ENCODE data around the gene TMPRSS4. TPM values are rescaled to one million over a fixed set of nuclear protein-coding genes. Genes with fewer than 3 reads are reported as not detected.

Gene TMPRSS4
- total RNA-seq, 1 experiment from 2014 or later: not detected

- no peaks in the 10 kb centered on the region; the same call in 1 of the 2 replicates for H3K27me3 ChIP-seq (ENCODE audit: insufficient read depth, low read length)
- no peak overlapping the region for H3K4ac ChIP-seq (ENCODE audit: low read depth, low read length)
- no peak overlapping the region for H3T11ph ChIP-seq (ENCODE audit: low read length)
- H4K91ac ChIP-seq (ENCODE audit: insufficient read length, low read depth, low read length): no peak overlapping the region
- peak; percentile 57 for DNase-seq
- H3K4me1 ChIP-seq (ENCODE audit: insufficient read depth, low read length): peaks cover 3% of the 10 kb centered on the region; the same call in 1 of the 2 replicates
- H2BK5ac ChIP-seq (ENCODE audit: insufficient read length, low read length): no peak overlapping the region
- no peak overlapping the region for H4K8ac ChIP-seq (replicated peaks; ENCODE audit: insufficient read length, low read depth, low read length)
- Mint-ChIP-seq H3K9me3 (no peaks in the 10 kb centered on the region), H3K36me3 (ENCODE audit: insufficient read depth in 1 of 3, low read depth in 3 of 3) (no peaks in the 10 kb centered on the region), H3K4me3 (no peak overlapping the region), H3K27me3 (ENCODE audit: low read depth) (peaks cover 17% of the 10 kb centered on the region), H3K4me1 (peaks cover 19 to 27% of the 10 kb centered on the region in 2 experiments), H3K27ac (no peak overlapping the region; a peak in 1 of 7 replicates)
- no peak overlapping the region for H3K27ac ChIP-seq (ENCODE audit: insufficient read length, low read depth, low read length)
- no peak for TF ChIP-seq CTCF (conservative IDR thresholded peaks at IDR 0.05)
- H2BK20ac ChIP-seq (ENCODE audit: low read depth, low read length, poor library complexity, severe bottlenecking): no peak overlapping the region
- no peak overlapping the region for H3K18ac ChIP-seq (ENCODE audit: insufficient read length, low read depth, low read length)
- no peak overlapping the region; the same call in 1 of the 2 replicates for H3K14ac ChIP-seq (ENCODE audit: insufficient read depth, low read length)
- no peak overlapping the region for H2AK5ac ChIP-seq (ENCODE audit: insufficient read length, low read length)
- no peaks in the 10 kb centered on the region for H4K20me1 ChIP-seq (ENCODE audit: control insufficient read depth, insufficient read depth, insufficient read length)
- no peak overlapping the region for H2AFZ ChIP-seq (ENCODE audit: low read length)
- H3K23ac ChIP-seq (ENCODE audit: insufficient read length, low read depth, low read length): no peak overlapping the region
- no CpG with 5 or more reads among the region's 11 CpGs for WGBS (ENCODE audit: extremely low coverage, insufficient read length, low lambda C conversion rate)
- no peak overlapping the region for H3K4me2 ChIP-seq (ENCODE audit: insufficient read depth, insufficient read length, low read length)
- no peak overlapping the region for H2BK12ac ChIP-seq (ENCODE audit: insufficient read length, low read depth, low read length)
- no peaks in the 10 kb centered on the region for H3K79me2 ChIP-seq (ENCODE audit: insufficient read depth, low read length)
- no peaks in the 10 kb centered on the region for H3K79me1 ChIP-seq (ENCODE audit: insufficient read depth, low read depth, low read length, poor library complexity, severe bottlenecking)
- H4K5ac ChIP-seq (ENCODE audit: insufficient read length, low read depth, low read length): no peak overlapping the region
- no peak overlapping the region for H2BK15ac ChIP-seq (ENCODE audit: low read depth, low read length)
- H3K9me3 ChIP-seq (ENCODE audit: control insufficient read depth, low read depth, low read length): no peaks in the 10 kb centered on the region
- H3K56ac ChIP-seq (ENCODE audit: insufficient read length, low read depth, low read length): no peak overlapping the region
- no peaks in the 10 kb centered on the region for H3K23me2 ChIP-seq (ENCODE audit: insufficient read length, low read depth, low read length, poor library complexity, severe bottlenecking)
- no peak overlapping the region for H3K9ac ChIP-seq (ENCODE audit: extremely low read depth, insufficient read length, low read length)
- no peak overlapping the region for H2BK120ac ChIP-seq (ENCODE audit: low read depth, low read length, poor library complexity, severe bottlenecking)
Measured at GRCh38 chr11:118098996-118099837, 22.3 kb downstream of the TMPRSS4 start.
